ENCODE data around the gene HNRNPM. TPM values are rescaled to one million over a fixed set of nuclear protein-coding genes. Genes with fewer than 3 reads are reported as not detected.

Gene HNRNPM, protein sequence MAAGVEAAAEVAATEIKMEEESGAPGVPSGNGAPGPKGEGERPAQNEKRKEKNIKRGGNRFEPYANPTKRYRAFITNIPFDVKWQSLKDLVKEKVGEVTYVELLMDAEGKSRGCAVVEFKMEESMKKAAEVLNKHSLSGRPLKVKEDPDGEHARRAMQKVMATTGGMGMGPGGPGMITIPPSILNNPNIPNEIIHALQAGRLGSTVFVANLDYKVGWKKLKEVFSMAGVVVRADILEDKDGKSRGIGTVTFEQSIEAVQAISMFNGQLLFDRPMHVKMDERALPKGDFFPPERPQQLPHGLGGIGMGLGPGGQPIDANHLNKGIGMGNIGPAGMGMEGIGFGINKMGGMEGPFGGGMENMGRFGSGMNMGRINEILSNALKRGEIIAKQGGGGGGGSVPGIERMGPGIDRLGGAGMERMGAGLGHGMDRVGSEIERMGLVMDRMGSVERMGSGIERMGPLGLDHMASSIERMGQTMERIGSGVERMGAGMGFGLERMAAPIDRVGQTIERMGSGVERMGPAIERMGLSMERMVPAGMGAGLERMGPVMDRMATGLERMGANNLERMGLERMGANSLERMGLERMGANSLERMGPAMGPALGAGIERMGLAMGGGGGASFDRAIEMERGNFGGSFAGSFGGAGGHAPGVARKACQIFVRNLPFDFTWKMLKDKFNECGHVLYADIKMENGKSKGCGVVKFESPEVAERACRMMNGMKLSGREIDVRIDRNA
- 52.8 and 63.1 TPM in 2 replicates for total RNA-seq

DNA sequence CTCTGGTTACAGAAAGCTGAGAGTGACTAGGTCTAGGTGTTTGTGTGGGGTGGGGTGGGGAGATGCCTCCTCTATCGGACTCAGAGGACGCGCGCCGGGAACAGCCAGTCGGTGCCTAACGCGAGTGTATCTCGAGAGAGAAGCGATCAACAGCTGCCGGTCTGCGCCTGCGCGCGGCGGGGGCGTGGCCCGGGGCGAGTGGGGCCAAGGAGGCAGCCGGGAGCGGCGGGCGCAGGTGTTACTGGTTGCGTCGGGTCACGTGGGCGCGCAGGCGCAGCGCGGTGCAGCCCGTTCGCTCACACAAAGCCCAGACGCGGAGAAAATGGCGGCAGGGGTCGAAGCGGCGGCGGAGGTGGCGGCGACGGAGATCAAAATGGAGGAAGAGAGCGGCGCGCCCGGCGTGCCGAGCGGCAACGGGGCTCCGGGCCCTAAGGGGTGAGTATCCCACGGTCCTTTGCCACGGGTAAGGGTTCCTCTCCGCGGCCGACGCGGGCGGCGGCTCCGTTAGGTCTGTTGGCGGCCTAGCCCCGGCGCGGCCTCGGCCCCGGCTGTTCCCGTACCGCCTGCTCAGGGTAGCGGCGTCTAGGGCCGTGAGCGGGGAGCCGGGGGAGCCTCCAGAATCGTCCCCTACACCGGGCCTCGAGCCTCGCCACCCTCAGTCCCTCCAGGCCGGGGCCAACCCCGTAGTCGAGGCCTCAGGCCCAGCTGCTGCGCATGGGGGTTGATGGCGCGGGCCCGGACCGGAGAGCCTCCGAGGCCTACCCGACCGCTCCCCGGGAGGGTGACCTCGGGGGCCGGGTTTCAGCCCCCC, at the start of gene HNRNPM:
TSS of gene HNRNPM (plus strand) at position 299 of the 811 bp plus-strand sequence. CDS start at position 323, 24 bp downstream.

DNA sequence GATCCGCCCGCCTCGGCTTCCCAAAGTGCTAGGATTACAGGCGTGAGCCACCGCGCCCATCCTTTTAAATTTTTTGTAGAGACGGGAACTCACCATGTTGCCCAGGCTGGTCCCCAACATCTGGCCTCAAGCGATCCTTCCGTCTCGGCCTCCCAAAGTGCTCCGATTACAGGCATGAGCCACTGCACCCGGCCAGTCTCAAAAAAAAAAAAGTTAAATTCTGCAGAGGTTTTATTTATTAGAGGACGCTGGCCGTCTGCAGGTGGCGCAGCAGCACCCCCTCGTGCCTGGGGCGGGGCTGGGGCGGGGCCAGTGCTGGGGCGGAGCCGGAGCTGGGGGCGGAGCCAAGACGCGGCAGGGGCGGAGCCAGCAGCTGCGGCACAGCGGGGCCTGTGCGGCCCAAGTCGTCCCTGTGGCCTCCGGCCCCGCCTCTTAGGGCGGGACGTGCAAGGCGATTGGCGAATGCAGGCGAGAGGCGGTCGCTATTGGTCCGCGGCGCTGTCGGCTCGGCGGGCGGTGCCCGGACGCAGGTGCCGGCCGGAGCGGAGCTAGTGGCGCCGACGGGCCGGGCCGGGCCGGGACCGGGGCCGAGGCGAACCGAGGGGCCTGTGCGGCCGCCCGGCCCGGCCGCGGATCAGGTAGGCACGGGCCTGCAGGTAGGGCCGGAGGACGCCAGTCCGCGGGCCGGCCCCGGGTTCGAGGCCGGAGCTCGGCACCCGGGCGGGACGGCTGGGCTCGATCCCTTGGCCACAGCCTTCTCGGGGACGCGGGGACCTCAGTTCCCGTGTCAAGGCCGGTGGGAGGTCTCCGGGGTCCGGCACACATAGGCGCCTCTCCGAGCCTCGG, 31.8 kb upstream of the HNRNPM start, which contains the start of gene MARCHF2:
TSS of gene MARCHF2 (plus strand) at position 523 of the 846 bp plus-strand sequence. CDS start 8,536 bp downstream, outside the sequence.

DNA sequence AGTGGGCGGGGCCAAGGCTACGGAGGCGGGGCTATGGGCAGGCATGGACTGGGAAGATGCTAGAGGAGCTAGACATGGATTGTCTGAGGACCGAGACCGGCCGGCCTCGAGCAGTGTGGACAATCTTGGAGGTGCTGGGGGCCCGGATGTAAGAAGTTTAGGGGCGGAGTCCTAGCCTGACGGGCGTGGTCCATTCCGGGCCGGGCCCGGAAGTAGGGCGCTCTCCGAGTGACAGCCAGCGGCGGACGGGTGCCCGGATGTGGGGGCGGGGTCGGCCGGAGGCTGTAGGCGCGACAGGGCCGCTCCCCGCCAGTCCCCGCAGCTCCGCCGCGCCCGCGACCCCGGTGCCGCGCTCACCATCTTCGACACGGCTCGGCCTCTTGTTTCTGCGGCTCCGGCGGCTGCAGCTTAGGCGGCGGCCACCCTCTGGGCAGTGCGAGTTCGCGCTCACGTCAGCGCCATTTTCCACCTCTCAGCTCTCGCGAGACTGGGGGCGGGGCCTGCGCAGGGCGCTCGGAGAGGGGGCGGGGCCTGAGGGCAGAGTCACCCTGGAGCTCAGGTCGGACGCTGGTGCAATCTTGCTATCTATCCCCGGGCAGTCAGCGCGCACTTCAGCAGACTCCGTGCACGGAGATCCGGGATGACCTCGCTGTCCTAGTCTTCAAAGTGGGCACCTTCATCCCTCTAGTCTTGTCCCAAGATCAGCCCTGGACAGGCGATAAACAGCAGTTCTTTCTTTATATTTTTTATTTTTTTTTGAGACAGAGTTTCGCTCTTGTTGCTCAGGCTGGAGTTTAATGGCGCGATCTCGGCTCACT, 69.1 kb downstream of the HNRNPM start, which contains the start of gene ZNF414:
TSS of gene ZNF414 (minus strand) at position 481 of the 818 bp plus-strand sequence. CDS start at position 360, 121 bp downstream.

Other genes starting within 250 kb of the HNRNPM start
- gene CERS4, start 235.6 kb upstream of the HNRNPM start, total RNA-seq, result 10.5 and 18.5 TPM in 2 replicates
- gene CD320, start 136.6 kb upstream of the HNRNPM start, total RNA-seq, result 18.5 and 20.7 TPM in 2 replicates
- 20.8 and 22.3 TPM in 2 replicates for gene NDUFA7, start 123.6 kb upstream of the HNRNPM start, total RNA-seq
- 211 and 282 TPM in 2 replicates for gene RPS28, start 123.5 kb upstream of the HNRNPM start, total RNA-seq
- gene KANK3, start 101.7 kb upstream of the HNRNPM start, total RNA-seq, result 106 and 121 TPM in 2 replicates
- gene ANGPTL4, start 80.8 kb upstream of the HNRNPM start, total RNA-seq, result 2.0 and 2.1 TPM in 2 replicates
- gene RAB11B, start 54.6 kb upstream of the HNRNPM start, total RNA-seq, result 49.6 and 64.0 TPM in 2 replicates
- 127 and 210 TPM in 2 replicates for gene MARCHF2, start 31.7 kb upstream of the HNRNPM start, total RNA-seq
- not detected in 2 replicates for gene PRAM1, start 57.7 kb downstream of the HNRNPM start, total RNA-seq
- gene ZNF414, start 69.2 kb downstream of the HNRNPM start, total RNA-seq, result 2.9 and 4.6 TPM in 2 replicates
- 0.26 and 0.54 TPM in 2 replicates for gene MYO1F, start 132.5 kb downstream of the HNRNPM start, total RNA-seq
- gene ADAMTS10, start 165.7 kb downstream of the HNRNPM start, total RNA-seq, result 11.1 TPM in 2 replicates
- gene NFILZ, start 185.7 kb downstream of the HNRNPM start, total RNA-seq, result not detected in 2 replicates

All from dermis lymphatic vessel endothelial cell (primary cell).